GM21367 (cell line): ENCODE measurements around the gene ZNF296.

Experiments
- ATAC-seq: cut with Tn5 transposase; IDR thresholded peaks from one replicate; pipeline ENCODE4 v1.9.1; 2021; ENCODE audit not compliant: unreplicated experiment

ZNF296 gene

GRCh38 chr19:45103508-45104319, 27.4 kb upstream of the ZNF296 start:
- no peak for ATAC-seq

GRCh38 chr19:45103156-45103507, 26.9 kb upstream of the ZNF296 start:
- ATAC-seq = no peak

GRCh38 chr19:45102481-45102880, 26.2 kb upstream of the ZNF296 start:
- ATAC-seq = no peak

- no peak for ATAC-seq
Observed at GRCh38 chr19:45101806-45102205, 25.5 kb upstream of the ZNF296 start.

- no peak for ATAC-seq
Observed at GRCh38 chr19:45100846-45101252, 24.6 kb upstream of the ZNF296 start.

- ATAC-seq = no peak
Observed at GRCh38 chr19:45100201-45100600, 23.9 kb upstream of the ZNF296 start.

- no peak for ATAC-seq
Observed at GRCh38 chr19:45099467-45100191, 23.4 kb upstream of the ZNF296 start.

GRCh38 chr19:45098521-45099466, 22.5 kb upstream of the ZNF296 start:
- ATAC-seq = no peak

GRCh38 chr19:45097776-45098520, 21.7 kb upstream of the ZNF296 start:
- no peak for ATAC-seq

GRCh38 chr19:45097450-45097775, 21.1 kb upstream of the ZNF296 start:
- no peak for ATAC-seq

GRCh38 chr19:45096700-45097099, 20.4 kb upstream of the ZNF296 start:
- ATAC-seq = no peak

- ATAC-seq = no peak
Observed at GRCh38 chr19:45095496-45096413, 19.5 kb upstream of the ZNF296 start.

- no peak for ATAC-seq
Observed at GRCh38 chr19:45094707-45095106, 18.4 kb upstream of the ZNF296 start.

- no peak for ATAC-seq
Observed at GRCh38 chr19:45094137-45094536, 17.9 kb upstream of the ZNF296 start.

- peak; percentile 44 for ATAC-seq
Observed at GRCh38 chr19:45092747-45093678, 16.7 kb upstream of the ZNF296 start, which contains the start of gene PPP1R37. TSS of gene PPP1R37 (plus strand) at chr19:45093179. CDS start at chr19:45093326, 147 bp downstream.

GRCh38 chr19:45091031-45091923, 15.0 kb upstream of the ZNF296 start:
- ATAC-seq = peak; percentile 36

- ATAC-seq = no peak
Observed at GRCh38 chr19:45090606-45091005, 14.3 kb upstream of the ZNF296 start.
